Stimulated activated CD4-positive, alpha-beta T cell treated with anti-CD3 and anti-CD28 coated beads, TNF-alpha, amount 100 ng/mL, for 24 hours (primary cell): ENCODE results near the gene CTSL.

Experiments
- DNase-seq, 3 experiments: peaks; one replicate each; pipeline ENCODE4 v3.0.0-alpha.2; 2020; ENCODE audit warnings: low read depth in 3 of 3

The CTSL gene

GRCh38 chr9:87699835-87700234 lies 26.1 kb upstream of the CTSL start:
- DNase-seq: no peak

GRCh38 chr9:87701491-87701890 lies 24.4 kb upstream of the CTSL start:
- DNase-seq: no peak

- no peak for DNase-seq
Observed at GRCh38 chr9:87701931-87702421, 23.9 kb upstream of the CTSL start.

- no peak for DNase-seq
Observed at GRCh38 chr9:87702921-87703320, 23.0 kb upstream of the CTSL start.

GRCh38 chr9:87703636-87704276 lies 22.2 kb upstream of the CTSL start:
- DNase-seq: no peak

GRCh38 chr9:87704342-87704741 lies 21.6 kb upstream of the CTSL start:
- no peak for DNase-seq

GRCh38 chr9:87706066-87706739 lies 19.7 kb upstream of the CTSL start:
- no peak for DNase-seq

- DNase-seq: no peak
Observed at GRCh38 chr9:87707805-87708506, 18.0 kb upstream of the CTSL start.

GRCh38 chr9:87708546-87708945 lies 17.4 kb upstream of the CTSL start:
- DNase-seq: no peak

GRCh38 chr9:87708986-87709728 lies 16.8 kb upstream of the CTSL start:
- no peak for DNase-seq

- no peak for DNase-seq
Observed at GRCh38 chr9:87710443-87710842, 15.5 kb upstream of the CTSL start.

- no peak for DNase-seq
Observed at GRCh38 chr9:87711857-87712800, 13.8 kb upstream of the CTSL start.

- DNase-seq: no peak
Observed at GRCh38 chr9:87712801-87713277, 13.1 kb upstream of the CTSL start.

GRCh38 chr9:87713278-87713987 lies 12.5 kb upstream of the CTSL start:
- DNase-seq: peak in 2 of 3 experiments; percentile 14 to 57

GRCh38 chr9:87713988-87714330 lies 12.0 kb upstream of the CTSL start:
- no peak for DNase-seq

GRCh38 chr9:87714819-87715218 lies 11.1 kb upstream of the CTSL start:
- no peak for DNase-seq

- DNase-seq: no peak
Observed at GRCh38 chr9:87716141-87716540, 9.8 kb upstream of the CTSL start.

GRCh38 chr9:87717456-87717855 lies 8.5 kb upstream of the CTSL start:
- DNase-seq: no peak

GRCh38 chr9:87718231-87718630 lies 7.7 kb upstream of the CTSL start:
- DNase-seq: no peak

GRCh38 chr9:87718852-87719612 lies 6.9 kb upstream of the CTSL start:
- DNase-seq: no peak
